GM12874 (cell line): Measurements from ENCODE around the gene SLC49A4.

Source experiments
- CTCF ChIP-seq: IDR thresholded peaks from 2 replicates; pipeline ENCODE4 v1.5.1; 2011; ENCODE audit warnings: low read depth, mild to moderate bottlenecking, control low read depth, low read length, moderate library complexity; ENCODE audit not compliant: insufficient read depth

SLC49A4 gene

GRCh38 chr3:122882361-122882947 lies 87.6 kb downstream of the SLC49A4 start:
- no peak for TF ChIP-seq CTCF

GRCh38 chr3:122886251-122886650 lies 91.4 kb downstream of the SLC49A4 start:
- TF ChIP-seq CTCF, result no peak

- no peak for TF ChIP-seq CTCF
Measured at GRCh38 chr3:122886946-122887345, 92.1 kb downstream of the SLC49A4 start.

- no peak for TF ChIP-seq CTCF
Measured at GRCh38 chr3:122890077-122890719, 95.3 kb downstream of the SLC49A4 start.

GRCh38 chr3:122890720-122891220 lies 95.9 kb downstream of the SLC49A4 start:
- TF ChIP-seq CTCF, result no peak

- TF ChIP-seq CTCF, result no peak
Measured at GRCh38 chr3:122892118-122892960, 97.5 kb downstream of the SLC49A4 start.

- no peak for TF ChIP-seq CTCF
Measured at GRCh38 chr3:122893282-122893681, 98.4 kb downstream of the SLC49A4 start.
